HG03159 (cell line): ENCODE results near the gene RNF148.

Experiments used
- ATAC-seq: cut with Tn5 transposase; IDR thresholded peaks from one replicate; pipeline ENCODE4 v1.9.1; 2021; ENCODE audit warnings: mild to moderate bottlenecking, moderate library complexity; ENCODE audit not compliant: unreplicated experiment

The RNF148 gene

GRCh38 chr7:122702872-122703510, at the start of gene RNF148:
Gene RNF148, minus strand, starts transcription at chr7:122702922. Its CDS starts 172 bp downstream, at chr7:122702750.
- no peak for ATAC-seq

- no peak for ATAC-seq
Measured at GRCh38 chr7:122750389-122750788, 47.7 kb upstream of the RNF148 start.

- no peak for ATAC-seq
Measured at GRCh38 chr7:122748195-122748594, 45.5 kb upstream of the RNF148 start.

- ATAC-seq, result no peak
Measured at GRCh38 chr7:122746948-122747347, 44.2 kb upstream of the RNF148 start.

- no peak for ATAC-seq
Measured at GRCh38 chr7:122743211-122743610, 40.5 kb upstream of the RNF148 start.

GRCh38 chr7:122738947-122739346, 36.2 kb upstream of the RNF148 start:
- no peak for ATAC-seq

GRCh38 chr7:122736183-122736582, 33.5 kb upstream of the RNF148 start:
- no peak for ATAC-seq

GRCh38 chr7:122727759-122728158, 25.0 kb upstream of the RNF148 start:
- ATAC-seq, result no peak

GRCh38 chr7:122727354-122727753, 24.6 kb upstream of the RNF148 start:
- no peak for ATAC-seq

- ATAC-seq, result no peak
Measured at GRCh38 chr7:122726881-122727280, 24.2 kb upstream of the RNF148 start.

GRCh38 chr7:122724366-122724765, 21.6 kb upstream of the RNF148 start:
- ATAC-seq, result no peak

GRCh38 chr7:122719010-122719578, 16.4 kb upstream of the RNF148 start:
- no peak for ATAC-seq

GRCh38 chr7:122717356-122718089, 14.8 kb upstream of the RNF148 start:
- no peak for ATAC-seq

- no peak for ATAC-seq
Measured at GRCh38 chr7:122715183-122715582, 12.5 kb upstream of the RNF148 start.

GRCh38 chr7:122710916-122711315, 8.2 kb upstream of the RNF148 start:
- no peak for ATAC-seq

- ATAC-seq, result no peak
Measured at GRCh38 chr7:122709930-122710646, 7.4 kb upstream of the RNF148 start.

- no peak for ATAC-seq
Measured at GRCh38 chr7:122706836-122707235, 4.1 kb upstream of the RNF148 start.

- no peak for ATAC-seq
Measured at GRCh38 chr7:122699017-122699416, 3.7 kb downstream of the RNF148 start, which contains the start of gene RNF133. Gene RNF133, minus strand, starts transcription at chr7:122699117. Its CDS starts 199 bp downstream, at chr7:122698918.

GRCh38 chr7:122695816-122696215, 6.9 kb downstream of the RNF148 start:
- no peak for ATAC-seq

- no peak for ATAC-seq
Measured at GRCh38 chr7:122694697-122695096, 8.0 kb downstream of the RNF148 start.

GRCh38 chr7:122692769-122693309, 9.9 kb downstream of the RNF148 start:
- ATAC-seq, result no peak
